Right lobe of liver (tissue), 4 donors: Measurements from ENCODE around the gene HIVEP2.

Source experiments
- POLR2A ChIP-seq: fragments of 450-650 bp; IDR thresholded peaks from one replicate; pipeline ENCODE4 v1.6.1; 2017; ENCODE audit warnings: antibody characterized with exemption, mild to moderate bottlenecking
- TF ChIP-seq, protein P1 (sequence below), 4 donors: fragments of 200-600 bp in 3 of 4; fragments of 450-650 bp in 1 of 4; IDR thresholded peaks; one replicate each; pipeline versions ENCODE4 v1.5.1 to v1.8.0; 2016 to 2022; ENCODE audit warnings: antibody characterized with exemption in 4 of 4, mild to moderate bottlenecking in 2 of 4
- donor health status: DM: no; HTN: no; CAD: no.
- donor health status: DM: no; HTN: no; CAD: no.
- donor health status: DM: no; HTN: yes; CAD: no.

DNA sequence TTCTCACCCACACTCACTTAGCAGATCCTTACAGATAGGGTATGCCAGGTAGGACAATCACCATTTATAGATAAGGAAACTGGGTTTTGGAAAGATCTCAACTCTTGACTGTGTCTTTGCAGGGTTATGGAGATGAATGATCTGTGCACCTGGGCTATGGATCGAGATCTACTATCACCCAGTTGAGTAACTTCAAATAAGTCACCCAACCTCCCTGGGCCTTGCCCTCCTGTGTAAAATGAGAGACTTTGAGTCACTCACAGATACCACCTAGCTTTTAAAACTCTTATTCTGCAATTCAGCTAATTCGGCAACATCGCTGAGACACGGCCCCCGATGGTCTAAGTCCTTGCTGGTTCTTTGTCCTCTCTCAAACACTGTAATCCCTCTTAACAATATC is 53.5 kb downstream of the HIVEP2 start:
- TF ChIP-seq, protein P1, sequence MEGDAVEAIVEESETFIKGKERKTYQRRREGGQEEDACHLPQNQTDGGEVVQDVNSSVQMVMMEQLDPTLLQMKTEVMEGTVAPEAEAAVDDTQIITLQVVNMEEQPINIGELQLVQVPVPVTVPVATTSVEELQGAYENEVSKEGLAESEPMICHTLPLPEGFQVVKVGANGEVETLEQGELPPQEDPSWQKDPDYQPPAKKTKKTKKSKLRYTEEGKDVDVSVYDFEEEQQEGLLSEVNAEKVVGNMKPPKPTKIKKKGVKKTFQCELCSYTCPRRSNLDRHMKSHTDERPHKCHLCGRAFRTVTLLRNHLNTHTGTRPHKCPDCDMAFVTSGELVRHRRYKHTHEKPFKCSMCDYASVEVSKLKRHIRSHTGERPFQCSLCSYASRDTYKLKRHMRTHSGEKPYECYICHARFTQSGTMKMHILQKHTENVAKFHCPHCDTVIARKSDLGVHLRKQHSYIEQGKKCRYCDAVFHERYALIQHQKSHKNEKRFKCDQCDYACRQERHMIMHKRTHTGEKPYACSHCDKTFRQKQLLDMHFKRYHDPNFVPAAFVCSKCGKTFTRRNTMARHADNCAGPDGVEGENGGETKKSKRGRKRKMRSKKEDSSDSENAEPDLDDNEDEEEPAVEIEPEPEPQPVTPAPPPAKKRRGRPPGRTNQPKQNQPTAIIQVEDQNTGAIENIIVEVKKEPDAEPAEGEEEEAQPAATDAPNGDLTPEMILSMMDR (IDR thresholded peaks at IDR 0.05): no peak
- no peak for TF ChIP-seq POLR2A
